HG02943 (cell line): ENCODE measurements around the gene SAV1.
A peak's percentile ranks its signal among the peaks of the same experiment; 100 is the strongest.
"Not testable (repeated sequence)": the region's sequence is repeated elsewhere in the genome, so short reads cannot be mapped to it uniquely, and the experiment has no call there.

Source experiments
- ATAC-seq: cut with Tn5 transposase; IDR thresholded peaks from one replicate; pipeline ENCODE4 v1.9.1; 2021; ENCODE audit warnings: mild to moderate bottlenecking, low read depth, moderate library complexity; ENCODE audit not compliant: unreplicated experiment

SAV1 gene

GRCh38 chr14:50666772-50667683 is 1.1 kb downstream of the SAV1 start:
- ATAC-seq, result no peak

- not testable (repeated sequence) for ATAC-seq
Observed at GRCh38 chr14:50665300-50665699, 2.8 kb downstream of the SAV1 start.

GRCh38 chr14:50664579-50664978 is 3.5 kb downstream of the SAV1 start:
- ATAC-seq, result not testable (repeated sequence)

GRCh38 chr14:50659327-50659974 is 8.7 kb downstream of the SAV1 start:
- ATAC-seq, result no peak

- ATAC-seq, result no peak
Observed at GRCh38 chr14:50658203-50658602, 9.9 kb downstream of the SAV1 start.

- ATAC-seq, result no peak
Observed at GRCh38 chr14:50657753-50658152, 10.4 kb downstream of the SAV1 start.

GRCh38 chr14:50656776-50657175 is 11.3 kb downstream of the SAV1 start:
- no peak for ATAC-seq

GRCh38 chr14:50649691-50650090 is 18.4 kb downstream of the SAV1 start:
- ATAC-seq, result no peak

- no peak for ATAC-seq
Observed at GRCh38 chr14:50647753-50648152, 20.4 kb downstream of the SAV1 start.

GRCh38 chr14:50647282-50647681 is 20.8 kb downstream of the SAV1 start:
- ATAC-seq, result peak; percentile 69

GRCh38 chr14:50635141-50635540 is 33.0 kb downstream of the SAV1 start:
- no peak for ATAC-seq

GRCh38 chr14:50633954-50634353 is 34.2 kb downstream of the SAV1 start:
- ATAC-seq, result no peak

- ATAC-seq, result no peak
Observed at GRCh38 chr14:50631408-50631821, 36.7 kb downstream of the SAV1 start.

- not testable (repeated sequence) for ATAC-seq
Observed at GRCh38 chr14:50624947-50625346, 43.2 kb downstream of the SAV1 start.

- ATAC-seq, result no peak
Observed at GRCh38 chr14:50624447-50624846, 43.7 kb downstream of the SAV1 start.

GRCh38 chr14:50622978-50623377 is 45.1 kb downstream of the SAV1 start:
- ATAC-seq, result no peak

GRCh38 chr14:50620341-50620740 is 47.8 kb downstream of the SAV1 start:
- ATAC-seq, result no peak

GRCh38 chr14:50619569-50620141 is 48.5 kb downstream of the SAV1 start:
- ATAC-seq, result no peak

- ATAC-seq, result no peak
Observed at GRCh38 chr14:50616275-50616674, 51.8 kb downstream of the SAV1 start.

GRCh38 chr14:50615552-50615951 is 52.6 kb downstream of the SAV1 start:
- no peak for ATAC-seq

GRCh38 chr14:50615056-50615455 is 53.0 kb downstream of the SAV1 start:
- no peak for ATAC-seq
